Left kidney (tissue), 2 donors: ENCODE data around the gene CDH12. TPM values are rescaled to one million over a fixed set of nuclear protein-coding genes. Genes with fewer than 3 reads are reported as not detected.
A peak's percentile ranks its signal among the peaks of the same experiment; 100 is the strongest.
"Not testable (repeated sequence)": the region's sequence is repeated elsewhere in the genome, so short reads cannot be mapped to it uniquely, and the experiment has no call there.

Experiments used
- DNase-seq: peaks from one replicate; pipeline ENCODE4 v3.0.0-alpha.2; 2013
- polyA plus RNA-seq: library from polyadenylated mRNA; unstranded; fragments of 120-200 nt; gene quantifications from one replicate; pipeline ENCODE4 v1.2.1, GENCODE V29; 2013; ENCODE audit not compliant: insufficient read length

The CDH12 gene
- polyA plus RNA-seq, 1 donor = 7.5 TPM

GRCh38 chr5:22278164-22278563 lies 575.0 kb downstream of the CDH12 start:
- no peak for DNase-seq

GRCh38 chr5:22277006-22277405 lies 576.1 kb downstream of the CDH12 start:
- DNase-seq = no peak

- DNase-seq = not testable (repeated sequence)
These were observed 587.3 kb downstream of the CDH12 start for GRCh38 chr5:22265855-22266254.

GRCh38 chr5:22258139-22258538 lies 595.0 kb downstream of the CDH12 start:
- DNase-seq = no peak

- no peak for DNase-seq
These were observed 602.6 kb downstream of the CDH12 start for GRCh38 chr5:22250528-22250927.

GRCh38 chr5:22249209-22249729 lies 603.9 kb downstream of the CDH12 start:
- DNase-seq = no peak

GRCh38 chr5:22245770-22246169 lies 607.4 kb downstream of the CDH12 start:
- no peak for DNase-seq

GRCh38 chr5:22242532-22242931 lies 610.6 kb downstream of the CDH12 start:
- DNase-seq = no peak

- no peak for DNase-seq
These were observed 615.1 kb downstream of the CDH12 start for GRCh38 chr5:22238047-22238446.

GRCh38 chr5:22226423-22226822 lies 626.7 kb downstream of the CDH12 start:
- no peak for DNase-seq

- no peak for DNase-seq
These were observed 630.1 kb downstream of the CDH12 start for GRCh38 chr5:22223079-22223478.

- peak; percentile 11 for DNase-seq
These were observed 639.2 kb downstream of the CDH12 start for GRCh38 chr5:22213703-22214495.

GRCh38 chr5:22212254-22212991 lies 640.7 kb downstream of the CDH12 start:
- DNase-seq = not testable (repeated sequence)

- DNase-seq = not testable (repeated sequence)
These were observed 644.7 kb downstream of the CDH12 start for GRCh38 chr5:22208463-22208862.

GRCh38 chr5:22188651-22189050 lies 664.5 kb downstream of the CDH12 start:
- not testable (repeated sequence) for DNase-seq

GRCh38 chr5:22187632-22188228 lies 665.4 kb downstream of the CDH12 start:
- peak; percentile 11 for DNase-seq

- not testable (repeated sequence) for DNase-seq
These were observed 683.9 kb downstream of the CDH12 start for GRCh38 chr5:22169226-22169625.

- not testable (repeated sequence) for DNase-seq
These were observed 684.4 kb downstream of the CDH12 start for GRCh38 chr5:22168704-22169103.

- DNase-seq = not testable (repeated sequence)
These were observed 687.2 kb downstream of the CDH12 start for GRCh38 chr5:22165931-22166330.

GRCh38 chr5:22164910-22165748 lies 688.0 kb downstream of the CDH12 start:
- DNase-seq = not testable (repeated sequence)

GRCh38 chr5:22156953-22157352 lies 696.2 kb downstream of the CDH12 start:
- DNase-seq = not testable (repeated sequence)

GRCh38 chr5:22154779-22155178 lies 698.4 kb downstream of the CDH12 start:
- not testable (repeated sequence) for DNase-seq
